ENCODE measurements around the gene THSD1. TPM values are rescaled to one million over a fixed set of nuclear protein-coding genes. Genes with fewer than 3 reads are reported as not detected.

THSD1 gene
- total RNA-seq, 1 experiment from 2014 or later, result 0.39 TPM

GRCh38 chr13:52450012-52450792 is 44.2 kb upstream of the THSD1 start, which contains the start of gene VPS36 (continued):
- peak; percentile 71 for TF ChIP-seq MAX (CRISPR knock-in tag; IDR thresholded peaks at IDR 0.05)
- TF ChIP-seq EMX1 (CRISPR knock-in tag; IDR thresholded peaks at IDR 0.05), result 0 out of 2 replicates have a peak, but pooled peaks have one; percentile 39
- TF ChIP-seq, protein P1, sequence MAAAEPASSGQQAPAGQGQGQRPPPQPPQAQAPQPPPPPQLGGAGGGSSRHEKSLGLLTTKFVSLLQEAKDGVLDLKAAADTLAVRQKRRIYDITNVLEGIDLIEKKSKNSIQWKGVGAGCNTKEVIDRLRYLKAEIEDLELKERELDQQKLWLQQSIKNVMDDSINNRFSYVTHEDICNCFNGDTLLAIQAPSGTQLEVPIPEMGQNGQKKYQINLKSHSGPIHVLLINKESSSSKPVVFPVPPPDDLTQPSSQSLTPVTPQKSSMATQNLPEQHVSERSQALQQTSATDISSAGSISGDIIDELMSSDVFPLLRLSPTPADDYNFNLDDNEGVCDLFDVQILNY (CRISPR knock-in tag; IDR thresholded peaks at IDR 0.05), result peak; percentile 76
- TF ChIP-seq GTF2I (CRISPR knock-in tag; conservative IDR thresholded peaks at IDR 0.05), result no peak
- TF ChIP-seq, protein P2, sequence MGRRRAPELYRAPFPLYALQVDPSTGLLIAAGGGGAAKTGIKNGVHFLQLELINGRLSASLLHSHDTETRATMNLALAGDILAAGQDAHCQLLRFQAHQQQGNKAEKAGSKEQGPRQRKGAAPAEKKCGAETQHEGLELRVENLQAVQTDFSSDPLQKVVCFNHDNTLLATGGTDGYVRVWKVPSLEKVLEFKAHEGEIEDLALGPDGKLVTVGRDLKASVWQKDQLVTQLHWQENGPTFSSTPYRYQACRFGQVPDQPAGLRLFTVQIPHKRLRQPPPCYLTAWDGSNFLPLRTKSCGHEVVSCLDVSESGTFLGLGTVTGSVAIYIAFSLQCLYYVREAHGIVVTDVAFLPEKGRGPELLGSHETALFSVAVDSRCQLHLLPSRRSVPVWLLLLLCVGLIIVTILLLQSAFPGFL (CRISPR knock-in tag; IDR thresholded peaks at IDR 0.05; ENCODE audit: borderline replicate concordance), result no peak
- peak; percentile 91; the same call in 1 of the 2 replicates for TF ChIP-seq ZNF232 (CRISPR knock-in tag; IDR thresholded peaks at IDR 0.05)
- TF ChIP-seq TEAD1 (CRISPR knock-in tag; IDR thresholded peaks at IDR 0.05), result peak; percentile 24
- TF ChIP-seq ZNF138 (CRISPR knock-in tag; conservative IDR thresholded peaks at IDR 0.05), result peak; percentile 51; the same call in 1 of the 2 replicates
- no peak; the same call in 1 of the 2 replicates for TF ChIP-seq IRF2 (CRISPR knock-in tag; IDR thresholded peaks at IDR 0.05; ENCODE audit: borderline replicate concordance, low read depth)
- TF ChIP-seq CREB1 (CRISPR knock-in tag; IDR thresholded peaks at IDR 0.05), result 0 out of 2 replicates have a peak, but pooled peaks have one; percentile 14
- TF ChIP-seq, protein P3, sequence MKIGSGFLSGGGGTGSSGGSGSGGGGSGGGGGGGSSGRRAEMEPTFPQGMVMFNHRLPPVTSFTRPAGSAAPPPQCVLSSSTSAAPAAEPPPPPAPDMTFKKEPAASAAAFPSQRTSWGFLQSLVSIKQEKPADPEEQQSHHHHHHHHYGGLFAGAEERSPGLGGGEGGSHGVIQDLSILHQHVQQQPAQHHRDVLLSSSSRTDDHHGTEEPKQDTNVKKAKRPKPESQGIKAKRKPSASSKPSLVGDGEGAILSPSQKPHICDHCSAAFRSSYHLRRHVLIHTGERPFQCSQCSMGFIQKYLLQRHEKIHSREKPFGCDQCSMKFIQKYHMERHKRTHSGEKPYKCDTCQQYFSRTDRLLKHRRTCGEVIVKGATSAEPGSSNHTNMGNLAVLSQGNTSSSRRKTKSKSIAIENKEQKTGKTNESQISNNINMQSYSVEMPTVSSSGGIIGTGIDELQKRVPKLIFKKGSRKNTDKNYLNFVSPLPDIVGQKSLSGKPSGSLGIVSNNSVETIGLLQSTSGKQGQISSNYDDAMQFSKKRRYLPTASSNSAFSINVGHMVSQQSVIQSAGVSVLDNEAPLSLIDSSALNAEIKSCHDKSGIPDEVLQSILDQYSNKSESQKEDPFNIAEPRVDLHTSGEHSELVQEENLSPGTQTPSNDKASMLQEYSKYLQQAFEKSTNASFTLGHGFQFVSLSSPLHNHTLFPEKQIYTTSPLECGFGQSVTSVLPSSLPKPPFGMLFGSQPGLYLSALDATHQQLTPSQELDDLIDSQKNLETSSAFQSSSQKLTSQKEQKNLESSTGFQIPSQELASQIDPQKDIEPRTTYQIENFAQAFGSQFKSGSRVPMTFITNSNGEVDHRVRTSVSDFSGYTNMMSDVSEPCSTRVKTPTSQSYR (CRISPR knock-in tag; IDR thresholded peaks at IDR 0.05), result no peak
- TF ChIP-seq NR2C2 (CRISPR knock-in tag; IDR thresholded peaks at IDR 0.05), result peak; percentile 44; the same call in 1 of the 2 replicates
- TF ChIP-seq IRF1 (CRISPR knock-in tag; IDR thresholded peaks at IDR 0.05), result 0 out of 2 replicates have a peak, but pooled peaks have one; percentile 17
- TF ChIP-seq TCF7 (CRISPR knock-in tag; IDR thresholded peaks at IDR 0.05; ENCODE audit: low read depth), result peak; percentile 88; the same call in 1 of the 2 replicates
- TF ChIP-seq CREM (CRISPR knock-in tag; IDR thresholded peaks at IDR 0.05), result peak; percentile 61; the same call in 1 of the 2 replicates
- peak; percentile 84; the same call in 1 of the 2 replicates for TF ChIP-seq JUN (CRISPR knock-in tag; IDR thresholded peaks at IDR 0.05)
- TF ChIP-seq, protein P4, sequence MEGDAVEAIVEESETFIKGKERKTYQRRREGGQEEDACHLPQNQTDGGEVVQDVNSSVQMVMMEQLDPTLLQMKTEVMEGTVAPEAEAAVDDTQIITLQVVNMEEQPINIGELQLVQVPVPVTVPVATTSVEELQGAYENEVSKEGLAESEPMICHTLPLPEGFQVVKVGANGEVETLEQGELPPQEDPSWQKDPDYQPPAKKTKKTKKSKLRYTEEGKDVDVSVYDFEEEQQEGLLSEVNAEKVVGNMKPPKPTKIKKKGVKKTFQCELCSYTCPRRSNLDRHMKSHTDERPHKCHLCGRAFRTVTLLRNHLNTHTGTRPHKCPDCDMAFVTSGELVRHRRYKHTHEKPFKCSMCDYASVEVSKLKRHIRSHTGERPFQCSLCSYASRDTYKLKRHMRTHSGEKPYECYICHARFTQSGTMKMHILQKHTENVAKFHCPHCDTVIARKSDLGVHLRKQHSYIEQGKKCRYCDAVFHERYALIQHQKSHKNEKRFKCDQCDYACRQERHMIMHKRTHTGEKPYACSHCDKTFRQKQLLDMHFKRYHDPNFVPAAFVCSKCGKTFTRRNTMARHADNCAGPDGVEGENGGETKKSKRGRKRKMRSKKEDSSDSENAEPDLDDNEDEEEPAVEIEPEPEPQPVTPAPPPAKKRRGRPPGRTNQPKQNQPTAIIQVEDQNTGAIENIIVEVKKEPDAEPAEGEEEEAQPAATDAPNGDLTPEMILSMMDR (IDR thresholded peaks at IDR 0.05), result peak; percentile 100
- TF ChIP-seq ARID4B (CRISPR knock-in tag; IDR thresholded peaks at IDR 0.05; ENCODE audit: borderline replicate concordance), result 0 out of 2 replicates have a peak, but pooled peaks have one; percentile 23
- TF ChIP-seq NFE2L1 (CRISPR knock-in tag; IDR thresholded peaks at IDR 0.05), result no peak
- TF ChIP-seq FOXP1 (CRISPR knock-in tag; IDR thresholded peaks at IDR 0.05; ENCODE audit: borderline replicate concordance), result peak; percentile 70; the same call in 1 of the 2 replicates
- no peak for TF ChIP-seq HMGA2 (CRISPR knock-in tag; IDR thresholded peaks at IDR 0.05)
- TF ChIP-seq ETV6 (CRISPR knock-in tag; IDR thresholded peaks at IDR 0.05), result peak; percentile 81; the same call in 1 of the 2 replicates
- peak; percentile 60; the same call in 1 of the 2 replicates for TF ChIP-seq GABPB1 (CRISPR knock-in tag; IDR thresholded peaks at IDR 0.05)
- TF ChIP-seq ESRRA (CRISPR knock-in tag; IDR thresholded peaks at IDR 0.05; ENCODE audit: borderline replicate concordance), result peak; percentile 61; the same call in 1 of the 2 replicates
